Hematopoietic multipotent progenitor cell treated with erythropoietin and hydrocortisone succinate and interleukin-3 and kit ligand, for 8 days (in vitro differentiated cells): ENCODE results near the gene SLC22A13.
"Not testable (repeated sequence)": the region's sequence is repeated elsewhere in the genome, so short reads cannot be mapped to it uniquely, and the experiment has no call there.

ENCODE experiments used
- DNase-seq: peaks from one replicate; pipeline ENCODE4 v3.0.0-alpha.2; 2015

The SLC22A13 gene

DNA sequence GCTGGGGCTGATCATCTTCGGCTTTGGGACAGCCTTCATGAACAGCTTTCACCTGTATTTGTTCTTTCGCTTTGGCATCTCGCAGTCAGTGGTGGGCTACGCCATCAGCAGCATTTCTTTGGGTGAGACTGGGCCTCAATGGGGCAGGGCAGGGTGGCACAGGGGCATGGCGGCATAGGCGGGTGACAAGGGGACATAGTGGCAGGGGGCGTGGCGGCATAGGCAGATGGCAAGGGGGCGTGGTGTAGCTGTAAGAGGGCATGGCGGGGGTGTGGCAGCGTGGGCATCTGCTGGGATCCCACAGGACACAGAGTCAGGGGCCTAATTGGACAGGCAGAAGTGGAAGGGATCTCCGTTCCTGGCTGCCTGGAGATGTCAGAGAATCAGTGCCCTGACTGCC is 42.0 kb downstream of the SLC22A13 start:
- DNase-seq: no peak

DNA sequence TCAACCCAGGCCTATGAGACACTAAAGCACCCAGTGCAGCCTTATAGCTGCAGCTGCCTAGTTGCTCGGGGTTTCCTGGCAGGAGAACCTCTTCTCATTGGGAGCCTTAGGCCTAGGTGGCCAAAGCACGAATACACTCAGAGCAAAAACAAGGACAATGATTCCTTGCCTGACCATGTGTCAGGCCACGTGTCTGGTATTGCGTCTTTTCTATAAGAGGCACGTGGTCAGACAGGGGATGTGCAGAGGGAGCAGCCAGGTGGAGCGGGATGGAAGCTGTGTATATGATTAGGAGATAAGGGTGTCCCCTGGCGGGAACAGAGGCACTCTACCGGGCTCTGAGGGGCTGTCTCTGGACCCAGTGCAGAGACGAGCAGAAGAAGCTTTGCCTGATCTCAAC is 42.8 kb downstream of the SLC22A13 start:
- no peak for DNase-seq

DNA sequence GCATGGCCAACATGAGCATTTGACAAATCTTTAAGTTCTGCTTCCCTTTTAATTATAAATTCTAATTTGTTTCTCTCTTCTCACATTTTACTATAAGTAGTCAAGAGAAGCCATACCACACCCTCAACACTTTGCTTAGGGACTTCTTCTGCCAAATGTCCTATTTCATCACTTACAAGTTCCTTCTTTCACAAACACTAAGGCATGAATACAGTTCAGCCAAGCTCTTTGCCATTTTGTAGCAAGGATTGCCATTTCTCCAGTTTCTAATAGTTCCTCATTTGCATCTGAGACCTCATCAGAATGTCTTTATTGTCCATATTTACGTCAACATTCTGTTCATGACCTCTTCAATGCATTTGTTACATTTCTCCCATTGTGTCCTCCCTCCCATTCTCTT is 45.9 kb downstream of the SLC22A13 start:
- no peak for DNase-seq

DNA sequence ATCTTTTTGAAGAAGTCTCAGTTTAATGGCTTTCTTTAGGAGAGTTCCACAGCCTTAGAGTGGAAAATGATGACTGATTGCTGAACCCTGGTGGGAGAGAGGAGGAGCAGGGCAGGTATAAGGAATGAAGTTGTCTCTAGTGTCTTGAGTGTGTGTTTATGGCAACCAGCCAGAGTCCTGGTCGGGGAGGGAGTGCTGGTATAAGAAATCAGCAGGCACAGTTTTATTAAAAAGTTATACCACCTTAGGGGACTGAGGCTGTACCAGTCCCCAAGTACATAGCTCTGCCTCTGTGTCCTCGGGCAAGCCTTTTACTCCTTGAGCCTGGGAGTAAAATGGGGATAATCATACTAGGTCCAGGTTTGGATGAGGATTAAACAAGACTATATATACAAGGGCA is 46.3 kb downstream of the SLC22A13 start:
- DNase-seq: no peak

DNA sequence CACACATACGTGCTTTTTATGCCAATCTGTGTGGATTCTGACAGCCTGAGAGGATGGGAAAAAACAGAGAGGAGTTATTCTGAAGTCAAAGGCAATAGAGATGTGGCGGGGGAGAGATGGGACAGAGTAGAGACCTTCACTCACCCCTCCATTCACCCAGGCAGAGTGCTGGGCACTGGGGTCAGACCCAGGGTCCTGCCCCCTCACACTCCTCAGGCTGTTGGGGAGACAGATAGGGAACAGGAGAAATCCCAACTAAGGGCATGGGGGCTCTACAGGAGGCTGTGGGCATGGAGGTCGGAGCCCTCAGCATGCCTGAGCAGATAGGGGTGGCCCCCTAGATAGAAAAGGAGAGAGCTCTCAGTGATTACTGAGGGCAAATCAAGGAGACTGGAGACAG is 46.7 kb downstream of the SLC22A13 start:
- DNase-seq: no peak

DNA sequence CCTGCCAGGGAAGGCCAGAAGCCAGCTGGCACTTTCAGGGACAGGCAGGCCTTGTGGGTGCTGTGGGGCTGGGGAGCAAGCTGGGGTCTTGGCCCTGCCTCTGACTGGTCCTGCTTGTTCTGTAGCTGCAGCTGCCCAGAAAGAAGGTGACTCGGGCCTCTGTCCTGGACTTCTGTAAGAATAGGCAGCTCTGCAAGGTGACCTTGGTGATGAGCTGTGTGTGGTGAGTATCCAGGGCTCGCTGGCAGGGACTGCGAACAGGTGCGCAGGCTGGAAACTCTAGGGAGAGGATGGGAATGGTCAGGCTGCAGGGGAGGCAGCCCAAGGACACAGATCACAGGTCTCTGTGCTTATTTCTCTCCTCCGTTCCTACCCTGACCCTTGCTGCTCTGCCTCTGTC is 47.7 kb downstream of the SLC22A13 start:
- DNase-seq: no peak

DNA sequence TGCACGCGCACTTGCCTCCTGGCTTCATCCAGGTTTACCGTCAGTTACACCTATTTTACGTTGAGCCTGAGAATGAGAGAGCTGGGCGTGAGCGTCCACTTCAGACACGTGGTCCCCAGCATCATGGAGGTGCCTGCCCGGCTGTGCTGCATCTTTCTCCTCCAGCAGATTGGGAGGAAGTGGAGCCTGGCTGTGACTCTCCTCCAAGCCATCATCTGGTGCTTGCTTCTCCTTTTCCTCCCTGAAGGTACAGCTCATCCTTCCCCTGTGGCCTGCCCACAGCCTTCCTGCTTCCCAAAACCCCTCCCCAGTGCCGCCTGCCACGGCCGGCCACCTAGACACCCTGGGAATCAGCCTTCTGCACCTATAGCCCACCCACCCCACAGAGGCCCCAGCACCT is 48.1 kb downstream of the SLC22A13 start:
- no peak for DNase-seq

DNA sequence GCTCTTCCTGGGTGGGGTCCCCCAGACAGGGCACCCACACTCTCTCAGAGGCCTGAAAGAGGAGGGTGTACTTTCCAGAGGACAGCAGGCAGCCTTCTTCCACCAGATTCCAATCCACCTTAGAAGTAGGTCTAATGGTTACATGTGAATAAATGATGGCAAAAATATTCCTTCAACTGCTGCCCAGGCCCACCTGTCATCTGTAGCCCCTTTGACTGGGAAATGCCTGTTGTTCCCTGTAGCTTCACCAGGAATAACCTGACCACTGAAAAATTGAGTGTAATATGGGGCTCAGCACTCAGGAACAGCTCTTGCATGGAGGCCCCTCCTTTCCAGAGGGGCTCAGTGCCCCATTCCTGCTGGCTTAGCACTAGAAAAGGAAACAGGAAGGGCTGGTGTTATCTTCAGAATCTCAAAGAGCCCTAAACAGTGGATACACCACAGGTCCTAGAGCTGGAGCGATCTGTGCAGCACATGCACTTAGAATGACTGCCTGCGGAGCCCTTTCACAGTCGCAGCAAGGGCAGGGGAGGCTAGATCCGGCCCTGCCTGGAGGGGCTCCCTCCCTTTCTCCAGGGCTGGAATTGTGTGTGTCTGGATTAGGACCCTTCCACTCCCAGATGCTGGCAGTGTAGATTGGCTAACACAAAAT is 48.6 kb downstream of the SLC22A13 start:
- DNase-seq: no peak

DNA sequence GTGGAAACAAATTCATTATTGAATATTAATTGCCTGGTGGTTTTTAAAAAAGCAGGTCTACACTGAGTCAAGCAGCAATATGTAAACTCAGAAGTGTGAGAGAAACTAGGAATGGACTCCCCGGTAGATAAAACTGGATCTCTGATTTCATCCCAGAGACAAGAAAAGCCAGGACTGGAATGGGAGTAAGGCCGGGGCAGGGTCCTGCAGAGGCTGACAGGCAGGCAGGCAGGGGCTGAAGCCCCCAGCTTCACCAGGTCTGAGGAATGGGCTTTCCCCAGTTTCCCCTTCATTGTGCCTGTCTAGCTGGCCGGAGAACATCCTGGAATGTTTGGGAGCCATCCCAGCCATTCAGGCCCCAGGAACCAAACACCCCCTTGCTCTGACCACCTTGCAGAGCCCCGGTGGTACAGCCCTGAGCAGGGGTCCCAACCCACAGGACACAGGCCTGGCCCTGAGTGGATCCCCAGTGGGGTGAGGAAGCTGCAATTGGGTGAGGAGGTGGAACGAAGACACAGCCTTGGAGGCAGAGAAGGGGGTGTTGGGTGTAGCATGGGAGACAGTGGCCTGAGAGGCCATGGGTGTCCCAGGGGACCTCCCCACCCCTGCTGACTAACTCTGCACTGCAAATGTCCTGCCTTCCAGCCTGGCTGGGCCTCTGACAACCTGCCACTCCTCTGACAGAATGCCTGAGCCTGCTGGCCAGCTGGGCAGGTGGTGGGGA is 49.3 kb downstream of the SLC22A13 start:
- no peak for DNase-seq

DNA sequence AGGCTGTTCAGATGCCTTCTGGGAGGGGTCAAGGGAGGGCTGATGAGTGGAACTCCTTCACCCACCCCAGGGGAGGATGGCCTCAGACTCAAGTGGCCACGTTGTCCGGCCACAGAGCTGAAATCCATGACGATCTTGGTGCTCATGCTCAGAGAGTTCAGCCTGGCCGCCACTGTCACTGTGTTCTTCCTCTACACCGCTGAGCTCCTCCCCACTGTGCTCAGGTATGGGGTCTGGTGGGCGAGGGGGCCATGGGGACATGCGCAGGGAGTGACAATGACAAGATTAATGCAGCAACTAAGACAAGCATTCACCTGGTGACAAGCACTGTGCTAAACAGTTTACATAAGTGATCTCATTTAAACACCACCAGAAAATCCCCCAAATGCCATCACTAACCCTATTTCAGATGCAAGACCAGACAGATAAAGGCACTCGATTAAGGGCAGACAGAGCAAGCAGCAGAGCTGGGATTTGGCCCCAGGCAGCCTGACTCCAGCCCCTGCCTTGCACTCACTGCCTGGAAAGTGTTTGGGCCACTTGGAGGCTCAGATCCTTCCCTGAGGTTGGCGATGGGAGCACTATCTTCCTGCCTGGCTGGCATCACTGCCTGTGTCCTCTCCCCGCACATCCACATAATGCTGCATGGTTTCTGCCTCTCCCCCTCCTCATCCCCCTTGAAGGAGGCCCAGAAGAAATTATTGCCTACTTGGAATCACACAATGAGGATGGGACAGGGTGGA is 50.0 kb downstream of the SLC22A13 start:
- no peak for DNase-seq

DNA sequence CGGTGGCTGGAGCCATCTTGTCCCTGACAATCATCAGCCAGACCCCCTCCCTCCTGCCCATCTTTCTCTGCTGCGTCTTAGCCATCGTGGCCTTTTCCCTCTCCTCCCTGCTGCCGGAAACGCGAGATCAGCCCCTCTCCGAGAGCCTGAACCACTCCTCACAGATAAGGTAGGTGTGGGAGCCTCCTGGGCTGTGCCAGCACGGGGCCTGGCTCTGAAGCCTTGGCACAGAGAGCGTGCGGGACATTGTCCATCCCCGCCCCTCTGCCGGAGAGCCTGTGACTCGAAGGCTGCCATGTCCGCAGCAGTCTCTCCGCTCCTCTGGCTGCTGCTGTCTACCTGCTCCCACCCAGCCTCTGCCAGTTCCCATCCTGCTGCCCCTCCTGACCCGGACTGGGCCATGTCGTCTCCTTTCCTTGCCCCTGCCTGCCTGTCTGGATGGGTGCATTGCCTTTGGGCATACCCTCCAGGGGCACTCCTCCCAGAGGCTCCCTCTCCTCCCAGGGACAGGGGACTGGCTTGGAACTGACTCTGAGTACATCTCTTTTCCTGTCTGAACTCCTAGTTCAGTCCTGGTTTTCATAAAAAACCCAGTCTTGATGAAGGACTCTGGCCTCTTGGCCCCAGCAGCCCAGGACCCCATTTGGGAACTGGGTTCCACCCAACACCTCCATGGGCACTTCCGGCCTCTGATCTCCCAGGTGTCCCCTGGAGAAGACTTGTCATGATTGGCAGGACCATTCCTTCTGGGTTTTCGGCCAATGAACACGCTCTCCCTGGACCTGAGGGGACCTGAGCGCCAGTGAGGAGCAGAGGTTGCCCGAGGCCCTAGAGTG is 51.0 kb downstream of the SLC22A13 start:
- DNase-seq: no peak

DNA sequence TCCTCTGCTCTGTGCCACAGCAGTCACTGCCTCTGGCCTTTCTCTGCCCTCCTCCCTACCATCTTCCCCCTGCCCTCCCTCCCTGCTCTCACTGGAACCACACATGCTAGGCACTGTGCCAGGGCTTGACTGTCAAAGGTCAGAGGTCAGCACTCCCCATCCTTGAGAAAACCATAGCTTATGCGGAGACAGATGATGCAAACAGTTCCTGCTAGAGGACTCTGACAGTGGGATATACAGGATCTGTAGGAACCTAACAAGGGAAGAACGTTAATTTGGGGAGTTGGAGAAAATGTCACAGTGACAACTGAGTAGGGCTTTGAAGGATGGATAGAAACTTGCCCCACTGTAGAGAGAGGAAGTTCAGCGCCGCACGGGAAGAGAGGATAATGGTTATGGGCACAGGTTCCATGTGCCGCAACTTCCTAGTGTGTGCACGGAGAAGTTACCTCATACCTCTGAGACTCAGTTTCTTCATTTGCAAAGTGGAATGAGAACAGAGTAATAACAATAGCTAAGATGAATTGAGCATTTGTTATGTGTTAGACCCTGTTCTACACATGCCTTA is 51.7 kb downstream of the SLC22A13 start:
- DNase-seq: no peak

DNA sequence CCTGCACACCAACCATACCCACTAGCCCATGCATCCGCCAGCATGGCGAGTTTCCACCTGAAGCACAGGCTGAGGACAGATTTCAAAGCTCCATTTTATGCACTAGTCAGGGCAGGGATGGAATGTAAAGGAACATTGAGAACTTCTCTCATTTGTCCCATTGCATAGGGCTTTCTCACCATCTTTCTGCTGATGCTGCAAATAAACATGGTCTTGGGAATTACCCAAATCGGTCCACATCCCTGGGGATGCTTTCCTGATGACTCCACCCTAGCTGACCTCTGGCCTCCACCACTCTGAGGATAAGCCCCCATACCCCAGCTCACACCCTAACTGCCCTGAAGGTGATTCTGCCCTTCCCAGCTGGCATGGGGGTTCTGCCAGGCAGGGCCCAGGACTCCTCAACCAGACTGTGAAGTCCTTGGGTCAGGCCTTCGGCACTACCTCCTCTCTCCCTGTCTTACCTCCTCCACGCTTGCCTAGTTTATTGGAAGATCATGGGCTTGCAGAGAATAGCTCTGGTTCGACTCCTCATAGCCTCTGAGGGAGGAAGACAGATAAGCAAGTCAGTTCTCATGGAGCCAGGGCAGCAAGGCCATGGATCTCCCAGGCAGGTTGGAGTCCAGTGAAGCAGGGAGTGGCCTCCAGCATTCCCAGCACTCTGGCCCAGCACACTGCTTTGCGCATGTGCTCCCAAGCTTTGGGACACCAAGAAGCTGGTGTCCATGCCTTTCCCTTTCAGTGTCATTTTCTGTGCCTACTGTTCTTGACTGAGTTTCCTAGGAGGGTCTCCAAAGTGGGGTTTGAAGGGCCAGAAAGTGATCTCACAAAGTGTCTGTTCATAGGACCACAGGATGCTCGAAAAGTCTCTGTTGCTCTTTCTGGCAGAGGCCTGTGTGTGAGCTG is 53.4 kb downstream of the SLC22A13 start:
- no peak for DNase-seq

DNA sequence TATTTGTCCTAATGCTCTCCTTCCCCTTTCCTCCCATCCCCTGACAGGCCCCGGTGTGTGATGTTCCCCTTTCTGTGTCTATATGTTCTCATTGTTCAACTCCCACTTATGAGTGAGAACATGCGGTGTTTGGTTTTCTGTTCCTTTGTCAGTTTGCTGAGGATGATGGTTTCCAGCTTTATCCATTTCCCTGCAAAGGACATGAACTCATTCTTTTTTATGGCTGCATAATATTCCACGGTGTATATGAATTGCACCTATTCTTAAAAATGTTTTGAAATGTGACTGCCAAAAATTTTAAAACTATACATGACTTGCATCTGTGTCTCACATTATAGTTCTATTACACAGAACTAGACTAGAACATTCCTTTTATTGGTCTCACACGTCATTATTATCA is 55.0 kb downstream of the SLC22A13 start:
- not testable (repeated sequence) for DNase-seq

DNA sequence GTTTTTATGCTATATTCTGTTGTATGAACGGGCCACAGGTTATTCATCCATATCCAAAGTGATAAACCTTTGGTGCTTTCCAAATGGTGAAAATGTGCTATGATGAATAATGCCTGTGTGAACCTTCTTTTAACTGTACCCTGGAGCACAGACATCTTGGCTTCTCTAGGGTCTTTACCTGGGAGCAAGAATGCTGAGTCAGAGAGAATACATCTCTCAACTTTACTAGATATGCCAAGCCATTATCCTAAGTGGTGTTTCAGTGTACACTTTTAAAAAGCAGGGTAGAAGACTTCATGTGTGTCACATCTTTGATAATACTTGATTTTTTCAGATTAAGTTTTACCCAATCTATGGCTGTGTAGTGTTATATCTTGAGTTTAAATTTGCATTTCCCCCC is 57.4 kb downstream of the SLC22A13 start:
- DNase-seq: no peak

DNA sequence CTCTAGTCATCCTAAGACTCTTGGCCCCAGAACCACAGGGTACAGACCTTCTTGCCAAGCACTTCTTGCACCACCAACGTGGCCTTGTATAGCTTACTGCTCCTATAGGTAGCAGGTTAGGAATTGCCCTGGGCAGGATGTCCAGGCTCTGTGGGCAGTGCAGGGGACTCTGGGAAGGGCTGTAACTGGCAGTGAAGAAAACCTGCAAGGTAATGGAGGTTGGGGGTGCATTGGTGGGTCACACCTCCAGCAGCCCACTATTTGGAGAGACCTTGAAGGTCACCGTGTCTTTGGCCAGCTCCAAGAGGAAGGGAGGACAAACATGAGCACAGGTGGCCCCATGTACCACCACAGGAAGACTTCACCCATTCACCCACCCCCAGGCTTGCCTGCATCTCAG is 59.6 kb downstream of the SLC22A13 start:
- DNase-seq: no peak

DNA sequence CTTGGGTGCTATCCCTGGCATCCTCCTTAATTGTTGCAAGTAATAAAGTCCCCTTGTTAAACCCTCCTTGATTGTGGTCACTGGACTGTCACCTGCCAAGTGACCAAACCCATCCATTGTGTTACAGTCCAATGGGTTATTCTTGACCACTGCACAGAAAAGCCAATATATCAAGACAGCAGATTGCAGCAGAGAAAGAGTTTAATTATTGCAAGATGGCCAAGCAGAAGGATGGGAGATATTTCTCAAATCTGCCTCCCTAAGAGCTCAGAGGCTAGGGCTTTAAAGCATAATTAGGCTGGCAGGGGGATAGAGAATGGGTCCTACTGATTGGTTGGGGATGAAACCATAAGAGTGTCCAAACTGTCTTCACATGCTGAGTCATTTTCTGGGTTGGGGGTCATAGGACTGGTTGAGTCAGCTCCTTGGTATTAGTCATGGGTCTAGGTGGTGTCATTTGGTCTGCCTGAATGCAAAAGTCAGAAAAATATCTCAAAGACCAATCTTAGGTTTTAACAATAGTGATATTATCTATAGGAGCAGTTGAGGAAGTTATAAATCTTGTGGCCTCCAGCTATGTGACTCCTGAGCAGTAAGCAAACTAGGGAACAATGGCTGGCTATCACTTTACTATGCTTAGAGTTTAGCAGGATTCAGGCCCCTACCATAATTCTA is 61.9 kb downstream of the SLC22A13 start:
- no peak for DNase-seq
